RWPE1 (cell line): ENCODE results near the gene CLASP1.

Experiments
- CTCF ChIA-PET: fragments of 350-600 bp; sonication (Branson Sonifier 250); formaldehyde crosslinking; extraction: SDS; loops from one replicate; lab custom pipeline; 2021; lab: Yijun Ruan, JAX
- POLR2A ChIA-PET: fragments of 400-600 bp; formaldehyde crosslinking; extraction: SDS; loops from one replicate; lab custom pipeline; 2020; ENCODE audit warnings: antibody characterized with exemption; ENCODE audit not compliant: low non-redundant PET; lab: Yijun Ruan, JAX
- DNase-seq: peaks from one replicate; pipeline ENCODE4 v3.0.0; 2012; ENCODE audit warnings: low spot score
- H3K27ac ChIP-seq: fragments of 450-650 bp; 2 replicates; pipeline ENCODE4 v1.5.1; 2017
- CTCF ChIP-seq: fragments of 450-650 bp; conservative IDR thresholded peaks from 2 replicates; pipeline ENCODE4 v1.5.1; 2017; ENCODE audit warnings: low read depth, mild to moderate bottlenecking

Gene CLASP1

GRCh38 chr2:121501031-121501430, 148.2 kb downstream of the CLASP1 start:
- peak overlapping the region; percentile 81 for H3K27ac ChIP-seq
- no peak for TF ChIP-seq CTCF
- CTCF ChIA-PET, result interaction anchor here (0.7 kb wide), 1 partner anchor 99 kb away, joined by 3 read pairs; no protein-coding TSS in a partner anchor
- peak; percentile 20 for DNase-seq
- POLR2A ChIA-PET, result interaction anchor here (0.6 kb wide), 1 partner anchor 89 kb away, joined by 3 read pairs; no protein-coding TSS in a partner anchor

DNA sequence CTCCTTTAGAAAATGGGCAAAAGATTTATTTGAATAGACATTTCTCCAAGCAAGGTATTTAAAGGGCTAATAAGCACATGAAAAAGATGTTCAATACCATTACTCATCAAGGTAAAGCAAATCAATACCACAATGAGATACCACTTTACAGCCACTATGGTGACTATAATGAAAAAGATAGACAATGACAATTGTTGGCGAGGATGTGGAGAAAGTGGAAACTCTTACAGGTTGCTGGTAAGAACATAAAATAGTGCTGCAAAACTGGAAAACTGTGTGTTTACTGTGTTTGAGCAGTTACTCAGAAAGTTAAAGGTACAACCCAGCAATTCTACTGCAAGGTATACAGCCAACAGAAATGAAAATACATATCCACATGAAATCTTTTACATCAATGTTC, 150.5 kb downstream of the CLASP1 start:
- POLR2A ChIA-PET, result no interaction called here

DNA sequence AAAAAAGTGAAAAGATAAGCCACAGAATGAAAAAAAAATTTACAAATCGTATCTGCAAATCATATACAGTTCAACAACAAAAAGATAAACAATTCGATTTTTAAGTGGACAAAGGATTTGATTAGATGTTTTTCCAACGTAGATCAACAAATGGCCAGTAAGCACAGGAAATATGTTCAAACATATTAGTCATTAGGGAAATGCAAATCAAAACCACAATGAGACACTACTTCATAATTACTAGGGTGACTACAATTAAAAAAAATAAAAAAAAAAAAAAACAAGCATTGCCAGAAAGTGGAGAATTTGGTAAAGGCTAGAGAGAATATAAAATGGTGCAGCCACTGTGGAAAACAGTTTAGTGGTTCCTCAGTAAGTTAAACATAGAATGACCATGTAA, 156.9 kb downstream of the CLASP1 start:
- H3K27ac ChIP-seq, result no peak overlapping the region
- ChIA-PET CTCF (no interaction called here), POLR2A (no interaction called here)
- no peak for DNase-seq
- TF ChIP-seq CTCF, result no peak

More for the DNA sequence above, 150.5 kb downstream of the CLASP1 start:
- CTCF ChIA-PET, result no interaction called here
- TF ChIP-seq CTCF, result no peak
- H3K27ac ChIP-seq, result no peak overlapping the region
- DNase-seq, result no peak

DNA sequence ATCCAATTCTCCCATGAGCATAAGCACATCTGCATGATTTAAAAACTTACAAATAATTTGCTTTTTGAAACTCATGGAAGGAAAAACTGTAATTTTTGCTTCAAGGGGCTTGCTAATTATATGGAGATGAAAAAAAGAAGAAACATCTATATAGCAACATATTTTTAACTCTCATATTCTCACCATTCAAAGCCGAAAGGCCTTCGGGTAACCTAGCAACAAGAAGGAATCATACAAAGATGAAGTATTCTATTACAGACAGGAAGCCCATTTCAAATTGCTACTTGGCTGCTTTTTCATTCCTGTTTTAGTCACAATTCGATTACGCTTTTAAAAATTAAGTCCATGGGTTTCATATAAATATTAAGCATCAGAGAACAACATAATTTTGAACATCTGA, 157.7 kb downstream of the CLASP1 start:
- POLR2A ChIA-PET, result no interaction called here
- no peak for TF ChIP-seq CTCF
- H3K27ac ChIP-seq, result no peak overlapping the region
- DNase-seq, result no peak
- CTCF ChIA-PET, result no interaction called here

DNA sequence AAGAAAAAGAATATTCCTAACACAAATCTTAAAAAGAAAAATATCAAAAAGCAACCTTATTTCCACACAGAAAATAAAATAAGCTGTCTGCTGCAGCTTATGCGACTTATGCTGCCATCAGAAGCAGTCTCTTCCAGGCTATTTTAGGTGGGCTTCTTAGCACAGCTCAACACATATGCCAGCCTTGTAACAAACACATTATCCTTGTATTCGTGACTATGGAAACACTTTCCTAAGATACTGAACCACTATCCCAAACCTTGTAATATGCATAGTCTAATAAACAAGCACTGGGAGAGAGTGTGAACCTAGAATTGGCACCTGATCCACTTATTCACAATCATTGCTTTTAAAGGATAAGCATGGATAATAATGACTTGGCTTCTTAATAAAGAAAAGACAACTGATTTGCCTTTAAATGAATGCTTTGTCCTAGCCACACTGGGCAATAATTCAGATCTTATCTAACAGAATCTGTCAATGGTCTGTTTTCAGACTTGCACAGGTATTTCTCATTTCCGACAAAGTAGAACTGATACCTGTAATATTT, 158.6 kb downstream of the CLASP1 start:
- ChIA-PET CTCF (no interaction called here), POLR2A (no interaction called here)
- DNase-seq, result no peak
- H3K27ac ChIP-seq, result no peak overlapping the region
- TF ChIP-seq CTCF, result no peak

- POLR2A ChIA-PET, result no interaction called here
- no peak overlapping the region for H3K27ac ChIP-seq
- no peak for DNase-seq
- no peak for TF ChIP-seq CTCF
- CTCF ChIA-PET, result no interaction called here
Observed at GRCh38 chr2:121489911-121490583, 159.2 kb downstream of the CLASP1 start.
